Nephron progenitor cell (in vitro differentiated cells): Measurements from ENCODE around the gene SGMS1.

Source experiments
- DNase-seq: peaks from one replicate; pipeline ENCODE4 v3.0.0; 2021
- H3K27ac Mint-ChIP-seq: 2 replicates; pipeline ENCODE4 v1.8.0; 2021; ENCODE audit warnings: mild to moderate bottlenecking, moderate library complexity, mixed read lengths
- H3K27me3 Mint-ChIP-seq: 2 replicates; pipeline ENCODE4 v1.8.0; 2021; ENCODE audit warnings: mild to moderate bottlenecking, low read depth, mixed read lengths; ENCODE audit not compliant: poor library complexity
- H3K36me3 Mint-ChIP-seq: 2 replicates; pipeline ENCODE4 v1.8.0; 2021; ENCODE audit warnings: low read depth, mixed read lengths
- H3K4me1 Mint-ChIP-seq: 2 replicates; pipeline ENCODE4 v1.8.0; 2021; ENCODE audit warnings: mixed read lengths
- H3K4me3 Mint-ChIP-seq: 2 replicates; pipeline ENCODE4 v1.8.0; 2021; ENCODE audit warnings: mild to moderate bottlenecking, moderate library complexity, mixed read lengths
- H3K9me3 Mint-ChIP-seq: 2 replicates; pipeline ENCODE4 v1.8.0; 2021; ENCODE audit warnings: mild to moderate bottlenecking, moderate library complexity, mixed read lengths
- CTCF ChIP-seq: fragments of 200-600 bp; sonication (generic); IDR thresholded peaks from 2 replicates; pipeline ENCODE4 v1.5.0; 2021; ENCODE audit warnings: antibody characterized with exemption

SGMS1 gene

GRCh38 chr10:50635286-50635685 is 11.5 kb upstream of the SGMS1 start:
- no peak for DNase-seq
- no peaks in the 10 kb centered on the region for H3K27me3 Mint-ChIP-seq
- no peaks in the 10 kb centered on the region for H3K9me3 Mint-ChIP-seq
- no peak overlapping the region for H3K4me3 Mint-ChIP-seq
- peaks cover 8% of the 10 kb centered on the region for H3K36me3 Mint-ChIP-seq
- TF ChIP-seq CTCF = no peak
- H3K27ac Mint-ChIP-seq = no peak overlapping the region
- no peaks in the 10 kb centered on the region for H3K4me1 Mint-ChIP-seq

- H3K9me3 Mint-ChIP-seq = no peaks in the 10 kb centered on the region
- H3K36me3 Mint-ChIP-seq = peaks cover 15% of the 10 kb centered on the region
- H3K27ac Mint-ChIP-seq = no peak overlapping the region
- H3K4me1 Mint-ChIP-seq = no peaks in the 10 kb centered on the region
- no peak for TF ChIP-seq CTCF
- no peak overlapping the region for H3K4me3 Mint-ChIP-seq
- no peaks in the 10 kb centered on the region for H3K27me3 Mint-ChIP-seq
- no peak for DNase-seq
Observed at GRCh38 chr10:50634479-50634878, 10.7 kb upstream of the SGMS1 start.

- no peak for TF ChIP-seq CTCF
- DNase-seq = no peak
- no peaks in the 10 kb centered on the region for H3K9me3 Mint-ChIP-seq
- H3K4me1 Mint-ChIP-seq = peaks cover 6% of the 10 kb centered on the region
- no peak overlapping the region for H3K27ac Mint-ChIP-seq
- no peaks in the 10 kb centered on the region for H3K27me3 Mint-ChIP-seq
- peaks cover 20% of the 10 kb centered on the region for H3K36me3 Mint-ChIP-seq
- no peak overlapping the region for H3K4me3 Mint-ChIP-seq
Observed at GRCh38 chr10:50631052-50631451, 7.3 kb upstream of the SGMS1 start.

GRCh38 chr10:50629495-50630122 is 5.9 kb upstream of the SGMS1 start:
- H3K4me3 Mint-ChIP-seq = no peak overlapping the region
- no peaks in the 10 kb centered on the region for H3K9me3 Mint-ChIP-seq
- no peaks in the 10 kb centered on the region for H3K27me3 Mint-ChIP-seq
- no peak overlapping the region for H3K27ac Mint-ChIP-seq
- peaks cover 14% of the 10 kb centered on the region for H3K4me1 Mint-ChIP-seq
- peaks cover 20% of the 10 kb centered on the region for H3K36me3 Mint-ChIP-seq
- DNase-seq = no peak
- TF ChIP-seq CTCF = no peak

GRCh38 chr10:50627896-50628295 is 4.1 kb upstream of the SGMS1 start:
- Mint-ChIP-seq H3K4me3 (no peak overlapping the region), H3K36me3 (peaks cover 20% of the 10 kb centered on the region), H3K27me3 (no peaks in the 10 kb centered on the region), H3K27ac (no peak overlapping the region), H3K9me3 (no peaks in the 10 kb centered on the region), H3K4me1 (peaks cover 14% of the 10 kb centered on the region)
- DNase-seq = no peak
- no peak for TF ChIP-seq CTCF

- DNase-seq = no peak
- TF ChIP-seq CTCF = no peak
- Mint-ChIP-seq H3K27me3 (no peaks in the 10 kb centered on the region), H3K4me3 (no peak overlapping the region), H3K27ac (no peak overlapping the region), H3K9me3 (no peaks in the 10 kb centered on the region), H3K36me3 (peaks cover 20% of the 10 kb centered on the region), H3K4me1 (peaks cover 18% of the 10 kb centered on the region)
Observed at GRCh38 chr10:50627443-50627842, 3.7 kb upstream of the SGMS1 start.
